Activated naive CD8-positive, alpha-beta T cell treated with anti-CD3 and anti-CD28 coated beads, Interleukin-2, amount 50 U/mL, for 24 hours (primary cell): ENCODE data around the gene NEU1.

Source experiments
- ATAC-seq: fragments of 150-1000 bp; cut with Tn5 transposase; one replicate; pipeline ENCODE4 v1.10.0; 2021
- DNase-seq: peaks from one replicate; pipeline ENCODE4 v3.0.0; 2021
- H3K27ac Mint-ChIP-seq: one replicate; pipeline ENCODE4 v1.8.0; 2021; ENCODE audit warnings: mild to moderate bottlenecking, mixed read lengths
- H3K27me3 Mint-ChIP-seq: one replicate; pipeline ENCODE4 v1.8.0; 2021; ENCODE audit warnings: mixed read lengths
- H3K36me3 Mint-ChIP-seq: one replicate; pipeline ENCODE4 v1.8.0; 2021; ENCODE audit warnings: low read depth, mixed read lengths
- H3K4me1 Mint-ChIP-seq: one replicate; pipeline ENCODE4 v1.8.0; 2021; ENCODE audit warnings: mixed read lengths
- H3K4me3 Mint-ChIP-seq: one replicate; pipeline ENCODE4 v1.8.0; 2021; ENCODE audit warnings: mild to moderate bottlenecking, moderate library complexity, mixed read lengths
- H3K9me3 Mint-ChIP-seq: one replicate; pipeline ENCODE4 v1.8.0; 2021; ENCODE audit warnings: mixed read lengths

The NEU1 gene

DNA sequence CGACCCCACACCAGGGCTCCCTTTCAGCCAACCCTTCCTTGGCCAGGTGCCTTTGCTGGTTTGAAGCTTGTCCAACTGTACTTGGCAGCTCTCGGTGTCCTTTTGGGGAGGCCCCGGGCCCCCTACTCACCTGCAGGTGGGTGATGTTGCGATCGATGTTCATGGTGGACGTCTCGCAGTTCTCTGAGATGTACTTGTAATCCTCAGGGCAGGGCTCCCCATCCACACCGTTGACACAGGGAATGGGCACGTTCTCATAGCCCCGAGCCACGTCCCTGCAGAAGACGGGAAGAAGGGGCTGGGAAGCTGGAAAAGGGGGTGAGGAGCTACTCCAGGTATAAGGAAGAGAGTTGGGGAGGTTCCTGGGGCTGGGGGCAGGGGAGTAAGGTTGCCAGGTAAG is 21.1 kb upstream of the NEU1 start:
- Mint-ChIP-seq H3K4me3 (no peak overlapping the region), H3K4me1 (no peaks in the 10 kb centered on the region), H3K27ac (no peak overlapping the region), H3K27me3 (no peaks in the 10 kb centered on the region), H3K9me3 (no peaks in the 10 kb centered on the region), H3K36me3 (peaks cover 24% of the 10 kb centered on the region)
- ATAC-seq (no peak), DNase-seq (no peak)

DNA sequence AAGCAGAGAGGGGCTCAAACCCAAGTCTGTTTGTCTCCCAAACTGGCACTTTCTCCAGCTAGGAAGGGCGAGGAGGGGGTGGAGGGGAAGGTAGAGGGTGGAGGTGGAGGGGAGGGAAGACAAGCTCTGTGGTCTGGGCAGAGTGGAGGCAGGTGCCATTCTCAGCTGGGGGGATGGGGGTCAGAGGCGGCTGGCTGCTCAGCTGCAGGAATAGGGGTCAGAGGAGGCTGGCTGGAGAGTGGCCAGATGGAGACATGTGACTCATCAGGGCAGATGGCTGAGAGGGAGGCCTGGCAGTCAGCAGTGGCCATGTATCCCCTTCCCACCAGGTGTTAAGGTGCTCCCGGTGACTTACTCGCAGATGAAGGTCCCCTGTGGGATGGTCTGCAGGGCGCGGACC is 19.7 kb upstream of the NEU1 start:
- H3K4me1 Mint-ChIP-seq: no peaks in the 10 kb centered on the region
- no peak for ATAC-seq
- DNase-seq: no peak
- no peaks in the 10 kb centered on the region for H3K27me3 Mint-ChIP-seq
- H3K27ac Mint-ChIP-seq: no peak overlapping the region
- peaks cover 21% of the 10 kb centered on the region for H3K36me3 Mint-ChIP-seq
- no peak overlapping the region for H3K4me3 Mint-ChIP-seq
- H3K9me3 Mint-ChIP-seq: no peaks in the 10 kb centered on the region

DNA sequence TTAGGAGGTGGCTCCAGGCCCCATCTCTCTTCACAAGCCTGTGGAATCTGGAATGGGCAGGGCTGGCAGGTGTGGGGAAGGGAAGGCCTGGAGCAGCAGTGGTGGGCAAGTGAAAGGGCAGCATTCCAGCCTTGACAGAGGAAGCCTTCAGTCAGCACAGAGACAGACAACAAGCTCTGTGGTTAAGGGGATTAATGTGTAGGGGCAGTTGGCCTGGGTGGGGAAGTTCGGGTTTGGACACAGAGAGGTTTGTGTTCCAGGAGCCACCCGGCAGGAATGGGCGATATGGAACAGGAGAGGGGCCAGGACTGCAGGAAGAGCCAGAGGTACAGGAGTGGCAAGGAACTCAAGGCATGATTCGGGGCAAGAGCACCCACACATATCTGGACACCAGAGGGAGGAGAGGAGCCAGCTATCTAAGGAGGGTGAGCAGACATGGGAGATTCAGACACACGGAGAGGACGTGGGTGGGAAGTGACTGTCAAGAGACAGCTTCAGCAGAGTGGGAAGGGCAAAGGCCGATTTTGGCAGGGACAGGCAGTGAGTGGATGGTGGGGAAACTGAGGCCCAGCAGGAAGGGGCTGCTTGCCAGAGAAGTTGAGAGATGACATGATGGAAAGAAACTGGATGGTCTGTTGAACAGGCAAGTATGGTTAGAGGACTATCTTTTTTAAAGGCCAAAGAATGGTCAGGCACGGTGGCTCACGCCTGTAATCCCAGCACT is 18.7 kb upstream of the NEU1 start:
- DNase-seq: no peak
- no peak for ATAC-seq
- Mint-ChIP-seq H3K36me3 (peaks cover 18% of the 10 kb centered on the region), H3K4me3 (no peak overlapping the region), H3K4me1 (no peaks in the 10 kb centered on the region), H3K27ac (peak overlapping the region; percentile 35), H3K27me3 (no peaks in the 10 kb centered on the region), H3K9me3 (no peaks in the 10 kb centered on the region)

DNA sequence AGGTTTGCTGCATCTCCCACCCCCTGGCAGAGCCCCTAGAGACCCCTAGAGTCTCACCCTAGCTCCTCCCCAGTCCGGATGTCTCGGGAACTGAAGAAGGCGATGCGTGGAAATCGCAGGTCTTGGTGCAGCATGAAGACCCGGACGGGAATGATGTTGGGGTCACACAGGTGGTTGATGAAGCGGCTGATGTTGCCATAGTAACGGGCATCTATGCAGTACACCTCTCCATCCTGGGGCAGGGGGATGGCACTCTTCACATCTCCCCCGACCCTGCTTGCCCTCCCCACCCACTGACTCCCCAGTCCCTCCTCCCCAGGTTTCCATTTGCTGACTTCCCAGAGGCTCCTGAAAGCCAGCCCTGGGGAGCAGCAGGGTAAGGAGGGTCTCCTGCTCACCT is 18.0 kb upstream of the NEU1 start:
- no peak for DNase-seq
- H3K27ac Mint-ChIP-seq: no peak overlapping the region
- H3K27me3 Mint-ChIP-seq: no peaks in the 10 kb centered on the region
- no peak for ATAC-seq
- H3K4me1 Mint-ChIP-seq: no peaks in the 10 kb centered on the region
- no peak overlapping the region for H3K4me3 Mint-ChIP-seq
- peaks cover 13% of the 10 kb centered on the region for H3K36me3 Mint-ChIP-seq
- no peaks in the 10 kb centered on the region for H3K9me3 Mint-ChIP-seq

DNA sequence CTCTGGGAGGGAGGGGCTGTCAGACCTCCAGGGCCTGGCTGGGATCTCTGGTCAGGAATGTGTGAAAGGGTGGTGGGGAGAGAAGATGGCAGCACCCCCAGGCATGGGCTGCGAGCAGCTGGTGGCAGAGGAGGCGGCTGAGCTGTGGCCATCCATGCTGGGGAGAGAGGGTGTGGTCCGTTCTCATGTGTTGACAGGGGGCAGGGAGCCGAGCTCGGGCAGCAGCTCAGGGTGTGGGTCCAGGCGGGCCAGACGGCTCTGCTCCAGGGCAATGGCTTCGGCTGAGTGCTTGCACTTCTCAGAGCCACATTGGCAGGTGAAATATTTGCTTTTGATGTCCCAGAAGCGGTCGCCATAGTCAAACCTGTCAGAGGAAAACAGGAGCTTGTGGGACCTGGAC is 17.3 kb upstream of the NEU1 start:
- Mint-ChIP-seq H3K27ac (no peak overlapping the region), H3K4me1 (no peaks in the 10 kb centered on the region), H3K27me3 (no peaks in the 10 kb centered on the region), H3K36me3 (peaks cover 11% of the 10 kb centered on the region), H3K4me3 (no peak overlapping the region), H3K9me3 (no peaks in the 10 kb centered on the region)
- no peak for DNase-seq
- ATAC-seq: no peak

DNA sequence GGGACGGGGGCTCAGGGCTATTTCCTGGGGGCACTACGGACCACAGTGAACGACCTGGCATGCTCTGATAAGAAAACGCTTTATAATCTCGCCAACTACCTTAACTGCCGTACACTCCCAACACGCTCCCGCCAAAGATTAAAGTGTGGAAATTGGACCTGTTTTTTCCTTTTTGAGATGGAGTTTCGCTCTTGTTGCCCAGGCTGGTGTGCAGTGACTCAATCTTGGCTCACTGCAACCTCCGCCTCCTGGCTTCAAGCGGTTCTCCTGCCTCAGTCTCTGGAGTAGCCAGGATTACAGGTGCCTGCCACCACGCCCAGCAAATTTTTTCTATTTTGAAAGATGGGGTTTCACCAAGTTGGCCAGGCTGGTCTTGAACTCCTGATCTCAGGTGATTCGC is 16.5 kb upstream of the NEU1 start:
- ATAC-seq (no peak), DNase-seq (no peak)
- Mint-ChIP-seq H3K27me3 (no peaks in the 10 kb centered on the region), H3K36me3 (peaks cover 11% of the 10 kb centered on the region), H3K9me3 (no peaks in the 10 kb centered on the region), H3K4me3 (no peak overlapping the region), H3K4me1 (no peaks in the 10 kb centered on the region), H3K27ac (no peak overlapping the region)

DNA sequence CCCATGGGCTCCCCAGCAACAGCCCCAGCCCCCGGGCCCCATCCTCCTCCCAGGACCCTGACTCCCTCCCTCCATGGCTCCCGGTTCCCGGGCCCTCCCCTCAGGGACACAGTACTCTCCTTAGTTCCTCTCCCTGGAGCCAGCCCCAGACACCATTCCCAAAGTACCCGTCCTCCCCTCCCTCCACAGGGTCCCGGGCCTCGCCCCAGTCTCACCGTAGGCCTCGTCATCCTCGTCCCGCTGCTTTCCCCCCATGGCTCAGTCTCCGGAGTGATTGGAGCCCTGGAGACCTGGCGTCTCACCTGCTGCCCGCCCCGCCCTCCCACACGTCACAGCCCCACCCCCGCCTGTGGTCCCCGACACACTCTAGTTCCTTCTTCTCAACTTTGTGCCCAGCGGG is 16.1 kb upstream of the NEU1 start, which contains the start of gene SLC44A4:
Gene SLC44A4 (minus strand): TSS at position 272 of the 400 bp plus-strand sequence. CDS start 17 bp downstream, at position 255.
- ATAC-seq (no peak), DNase-seq (no peak)
- Mint-ChIP-seq H3K27me3 (no peaks in the 10 kb centered on the region), H3K4me3 (no peak within 1 kb of the TSS), H3K36me3 (peaks cover 11% of the 10 kb centered on the region), H3K9me3 (no peaks in the 10 kb centered on the region), H3K27ac (no peak within 1 kb of the TSS), H3K4me1 (no peaks in the 10 kb centered on the region)

DNA sequence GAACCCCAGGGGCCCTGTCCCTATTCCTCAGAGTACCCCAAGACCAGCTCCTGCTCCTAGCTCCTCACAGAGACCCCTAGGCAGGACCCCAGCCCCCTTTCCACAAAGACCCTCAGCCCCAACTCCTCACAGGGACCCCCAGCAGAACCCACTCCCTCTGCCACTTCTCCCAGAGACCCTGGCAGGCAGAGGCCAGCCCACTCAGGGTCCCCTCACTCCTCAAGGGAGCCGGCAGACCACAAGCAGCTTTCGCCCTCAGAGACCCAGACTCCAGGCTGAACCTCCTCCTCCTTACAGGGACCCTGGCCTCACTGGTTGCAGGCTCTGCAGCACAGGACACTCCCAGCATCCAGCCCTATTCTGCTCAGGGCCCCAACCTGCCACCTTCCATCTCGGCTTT is 15.6 kb upstream of the NEU1 start:
- DNase-seq (no peak), ATAC-seq (no peak)
- no peak overlapping the region for H3K27ac Mint-ChIP-seq
- H3K4me1 Mint-ChIP-seq: no peaks in the 10 kb centered on the region
- no peaks in the 10 kb centered on the region for H3K27me3 Mint-ChIP-seq
- H3K36me3 Mint-ChIP-seq: peaks cover 11% of the 10 kb centered on the region
- no peaks in the 10 kb centered on the region for H3K9me3 Mint-ChIP-seq
- no peak overlapping the region for H3K4me3 Mint-ChIP-seq

DNA sequence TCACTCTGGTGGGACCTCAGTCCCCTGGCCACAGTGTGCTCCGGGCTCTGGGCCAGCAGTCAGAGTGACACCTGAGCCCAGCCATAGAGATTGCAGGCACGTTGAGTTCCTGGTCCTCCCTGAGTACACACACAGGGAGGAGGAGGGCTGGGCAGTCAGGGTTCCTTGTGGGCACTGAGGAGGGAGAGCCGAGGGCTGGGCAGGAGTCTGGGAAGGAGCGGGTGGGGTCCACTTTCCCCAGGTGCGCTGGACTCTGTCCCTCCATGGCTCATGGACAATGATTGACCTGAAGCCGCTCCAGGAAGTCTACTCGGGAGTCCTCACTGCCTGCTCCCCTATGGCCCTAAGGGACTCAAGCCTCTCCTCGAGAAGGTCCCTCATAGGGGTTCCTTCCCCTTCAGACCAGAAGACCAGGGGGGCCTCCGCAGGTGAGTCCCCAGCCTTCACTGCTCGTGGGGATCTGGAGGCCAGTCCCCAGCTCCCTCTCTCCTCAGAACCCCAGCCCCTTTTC is 15.1 kb upstream of the NEU1 start:
- peak; percentile 26 for ATAC-seq
- H3K4me1 Mint-ChIP-seq: no peaks in the 10 kb centered on the region
- H3K4me3 Mint-ChIP-seq: no peak overlapping the region
- H3K9me3 Mint-ChIP-seq: no peaks in the 10 kb centered on the region
- H3K36me3 Mint-ChIP-seq: peaks cover 11% of the 10 kb centered on the region
- H3K27ac Mint-ChIP-seq: no peak overlapping the region
- DNase-seq: no peak
- no peaks in the 10 kb centered on the region for H3K27me3 Mint-ChIP-seq

DNA sequence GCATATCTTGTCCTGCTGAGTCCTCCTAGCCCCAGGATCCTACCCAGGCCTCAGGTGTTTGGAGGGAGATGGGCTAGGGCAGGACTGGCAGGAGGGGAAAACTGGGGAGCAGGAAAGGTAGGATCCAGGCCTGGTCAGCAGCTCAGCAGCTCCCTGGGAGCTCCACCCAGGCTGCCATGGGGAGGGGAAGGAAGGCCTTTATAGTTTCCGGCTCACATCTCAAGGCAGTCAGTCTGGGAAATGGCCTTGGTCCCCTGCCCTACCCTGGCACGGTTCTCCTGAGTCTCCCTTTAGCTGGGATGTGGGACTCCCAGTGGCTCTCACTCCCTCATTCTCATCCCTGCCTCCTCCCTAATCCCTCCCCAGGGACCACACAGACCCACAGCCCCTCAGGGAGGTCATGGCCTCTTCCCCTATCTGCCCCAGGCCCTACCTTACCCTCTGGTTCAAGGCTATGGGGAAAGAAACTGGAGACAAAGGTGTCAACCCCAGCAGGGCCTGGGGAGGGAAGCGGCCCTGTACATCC is 14.6 kb upstream of the NEU1 start:
- Mint-ChIP-seq H3K36me3 (peaks cover 11% of the 10 kb centered on the region), H3K4me1 (no peaks in the 10 kb centered on the region), H3K27me3 (no peaks in the 10 kb centered on the region), H3K27ac (no peak overlapping the region), H3K9me3 (no peaks in the 10 kb centered on the region), H3K4me3 (no peak overlapping the region)
- no peak for DNase-seq
- ATAC-seq: no peak

DNA sequence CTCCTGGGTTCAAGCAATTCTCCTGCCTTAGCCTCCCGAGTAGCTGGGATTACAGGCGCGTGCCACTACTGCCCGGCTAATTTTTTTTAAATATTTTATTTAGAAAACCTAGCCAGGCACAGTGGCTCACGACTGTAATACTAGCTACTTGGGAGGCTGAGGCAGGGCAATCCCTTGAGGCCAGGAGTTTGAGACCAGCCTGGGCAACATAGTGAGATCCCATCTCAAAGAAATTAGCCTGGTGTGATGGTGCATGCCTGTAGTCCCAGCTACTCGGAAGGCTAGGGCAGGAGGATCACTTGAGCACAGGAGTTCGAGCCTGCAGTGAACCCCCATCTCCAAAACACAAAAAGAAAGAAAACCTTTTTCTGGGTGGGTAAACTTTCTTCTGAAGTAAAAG is 13.7 kb upstream of the NEU1 start:
- H3K9me3 Mint-ChIP-seq: no peaks in the 10 kb centered on the region
- H3K27ac Mint-ChIP-seq: no peak overlapping the region
- ATAC-seq (no peak), DNase-seq (no peak)
- H3K36me3 Mint-ChIP-seq: peaks cover 7% of the 10 kb centered on the region
- H3K4me1 Mint-ChIP-seq: no peaks in the 10 kb centered on the region
- peaks cover 2% of the 10 kb centered on the region for H3K27me3 Mint-ChIP-seq
- H3K4me3 Mint-ChIP-seq: no peak overlapping the region

DNA sequence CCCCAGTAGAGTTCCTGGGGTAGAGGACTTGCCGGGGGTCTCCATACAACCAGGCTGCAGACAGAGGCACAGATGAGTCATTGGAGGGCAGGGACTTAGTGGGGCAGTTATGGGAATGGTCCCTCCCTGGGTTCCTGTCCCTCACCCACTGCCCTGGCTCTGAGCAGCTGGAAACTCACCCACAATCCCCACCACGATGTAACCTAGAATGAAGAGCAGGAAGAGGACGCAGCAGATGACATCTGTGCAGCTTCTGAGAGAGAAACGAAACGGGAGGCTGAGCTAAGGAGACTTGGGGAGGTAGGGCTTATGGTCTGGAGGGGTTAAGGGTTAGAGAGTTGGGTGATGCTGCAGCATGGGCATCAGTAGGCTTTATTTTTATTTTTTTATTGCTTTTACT is 13.3 kb upstream of the NEU1 start:
- DNase-seq: no peak
- H3K27me3 Mint-ChIP-seq: peaks cover 2% of the 10 kb centered on the region
- no peaks in the 10 kb centered on the region for H3K4me1 Mint-ChIP-seq
- peaks cover 2% of the 10 kb centered on the region for H3K36me3 Mint-ChIP-seq
- no peaks in the 10 kb centered on the region for H3K9me3 Mint-ChIP-seq
- ATAC-seq: no peak
- H3K27ac Mint-ChIP-seq: no peak overlapping the region
- no peak overlapping the region for H3K4me3 Mint-ChIP-seq

DNA sequence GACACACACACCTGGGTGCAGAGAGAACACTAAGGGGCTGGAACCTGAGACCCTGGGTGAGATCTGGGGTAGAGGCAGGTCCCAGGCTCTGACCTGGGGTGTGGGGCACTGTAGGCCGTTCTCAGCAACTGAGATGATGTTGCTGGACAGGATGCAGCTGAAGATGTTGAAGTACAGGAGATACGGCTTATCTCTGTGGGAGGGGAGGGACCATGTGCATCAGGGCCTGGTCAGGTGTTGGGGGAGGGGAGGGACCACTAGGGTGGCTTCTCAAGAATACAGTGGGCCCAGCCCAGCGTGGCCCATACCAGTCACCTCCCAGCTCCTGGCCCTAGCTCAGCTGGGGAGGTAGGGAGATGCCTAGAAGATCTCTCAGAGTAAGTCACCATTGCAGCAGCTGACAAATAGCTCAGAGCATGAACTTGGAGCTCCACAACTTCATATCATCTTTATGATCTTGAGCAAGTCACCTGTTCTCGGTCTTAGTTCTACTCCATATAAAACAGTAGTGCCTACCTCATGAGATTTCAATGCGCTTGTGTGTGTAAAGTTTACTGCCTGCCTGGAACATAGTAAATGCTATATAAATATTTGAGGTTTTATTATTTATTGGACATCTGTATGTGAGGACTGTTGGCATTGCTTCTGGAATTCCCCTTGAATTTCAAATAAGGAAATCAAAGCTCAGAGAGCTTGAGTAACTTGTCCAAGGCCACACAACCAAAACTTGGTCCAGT is 12.4 kb upstream of the NEU1 start:
- Mint-ChIP-seq H3K4me3 (no peak overlapping the region), H3K36me3 (no peaks in the 10 kb centered on the region), H3K4me1 (no peaks in the 10 kb centered on the region), H3K27me3 (peaks cover 2% of the 10 kb centered on the region), H3K9me3 (no peaks in the 10 kb centered on the region), H3K27ac (no peak overlapping the region)
- ATAC-seq: no peak
- DNase-seq: no peak

DNA sequence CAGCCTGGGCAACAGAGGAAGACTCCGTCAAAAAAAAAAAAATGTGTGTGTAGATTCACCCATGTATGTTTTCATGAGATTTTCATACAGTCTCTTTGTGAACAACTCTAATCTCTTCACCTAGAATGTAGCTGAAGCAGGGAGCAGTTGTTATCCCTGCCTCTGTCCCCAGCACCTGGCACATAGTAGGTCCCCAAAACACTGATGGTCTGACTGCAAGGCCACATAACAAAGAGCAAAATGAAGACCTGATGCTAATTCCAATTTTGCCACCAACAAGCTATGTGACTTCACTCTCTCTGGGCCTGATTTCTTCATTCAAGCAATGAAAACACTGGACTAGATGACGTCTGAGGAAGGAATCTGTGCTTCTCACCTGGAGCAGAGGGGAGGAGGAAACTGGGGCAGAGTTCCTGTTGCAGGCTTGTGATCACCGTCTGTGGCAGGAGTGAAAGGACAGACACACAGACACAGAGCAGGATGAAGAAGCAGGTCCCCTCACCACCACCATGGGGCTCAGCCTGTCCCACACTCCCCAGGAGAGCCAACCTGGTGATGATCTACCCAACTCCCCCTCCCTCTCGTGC is 11.6 kb upstream of the NEU1 start:
- DNase-seq (no peak), ATAC-seq (no peak)
- H3K36me3 Mint-ChIP-seq: no peaks in the 10 kb centered on the region
- H3K27me3 Mint-ChIP-seq: peaks cover 3% of the 10 kb centered on the region
- H3K4me1 Mint-ChIP-seq: no peaks in the 10 kb centered on the region
- H3K4me3 Mint-ChIP-seq: no peak overlapping the region
- no peak overlapping the region for H3K27ac Mint-ChIP-seq
- no peaks in the 10 kb centered on the region for H3K9me3 Mint-ChIP-seq
